NK-92 treated with Interleukin-12 subunit alpha and Interleukin-12 subunit beta, amount 100 ng/mL, for 24 hours (cell line): ENCODE measurements around the gene PAPLN.
"Not testable (repeated sequence)": the region's sequence is repeated elsewhere in the genome, so short reads cannot be mapped to it uniquely, and the experiment has no call there.

Experiments
- DNase-seq: peaks from one replicate; lab custom pipeline; 2025; lab: John Stamatoyannopoulos, UW

The PAPLN gene, protein sequence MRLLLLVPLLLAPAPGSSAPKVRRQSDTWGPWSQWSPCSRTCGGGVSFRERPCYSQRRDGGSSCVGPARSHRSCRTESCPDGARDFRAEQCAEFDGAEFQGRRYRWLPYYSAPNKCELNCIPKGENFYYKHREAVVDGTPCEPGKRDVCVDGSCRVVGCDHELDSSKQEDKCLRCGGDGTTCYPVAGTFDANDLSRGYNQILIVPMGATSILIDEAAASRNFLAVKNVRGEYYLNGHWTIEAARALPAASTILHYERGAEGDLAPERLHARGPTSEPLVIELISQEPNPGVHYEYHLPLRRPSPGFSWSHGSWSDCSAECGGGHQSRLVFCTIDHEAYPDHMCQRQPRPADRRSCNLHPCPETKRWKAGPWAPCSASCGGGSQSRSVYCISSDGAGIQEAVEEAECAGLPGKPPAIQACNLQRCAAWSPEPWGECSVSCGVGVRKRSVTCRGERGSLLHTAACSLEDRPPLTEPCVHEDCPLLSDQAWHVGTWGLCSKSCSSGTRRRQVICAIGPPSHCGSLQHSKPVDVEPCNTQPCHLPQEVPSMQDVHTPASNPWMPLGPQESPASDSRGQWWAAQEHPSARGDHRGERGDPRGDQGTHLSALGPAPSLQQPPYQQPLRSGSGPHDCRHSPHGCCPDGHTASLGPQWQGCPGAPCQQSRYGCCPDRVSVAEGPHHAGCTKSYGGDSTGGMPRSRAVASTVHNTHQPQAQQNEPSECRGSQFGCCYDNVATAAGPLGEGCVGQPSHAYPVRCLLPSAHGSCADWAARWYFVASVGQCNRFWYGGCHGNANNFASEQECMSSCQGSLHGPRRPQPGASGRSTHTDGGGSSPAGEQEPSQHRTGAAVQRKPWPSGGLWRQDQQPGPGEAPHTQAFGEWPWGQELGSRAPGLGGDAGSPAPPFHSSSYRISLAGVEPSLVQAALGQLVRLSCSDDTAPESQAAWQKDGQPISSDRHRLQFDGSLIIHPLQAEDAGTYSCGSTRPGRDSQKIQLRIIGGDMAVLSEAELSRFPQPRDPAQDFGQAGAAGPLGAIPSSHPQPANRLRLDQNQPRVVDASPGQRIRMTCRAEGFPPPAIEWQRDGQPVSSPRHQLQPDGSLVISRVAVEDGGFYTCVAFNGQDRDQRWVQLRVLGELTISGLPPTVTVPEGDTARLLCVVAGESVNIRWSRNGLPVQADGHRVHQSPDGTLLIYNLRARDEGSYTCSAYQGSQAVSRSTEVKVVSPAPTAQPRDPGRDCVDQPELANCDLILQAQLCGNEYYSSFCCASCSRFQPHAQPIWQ

DNA sequence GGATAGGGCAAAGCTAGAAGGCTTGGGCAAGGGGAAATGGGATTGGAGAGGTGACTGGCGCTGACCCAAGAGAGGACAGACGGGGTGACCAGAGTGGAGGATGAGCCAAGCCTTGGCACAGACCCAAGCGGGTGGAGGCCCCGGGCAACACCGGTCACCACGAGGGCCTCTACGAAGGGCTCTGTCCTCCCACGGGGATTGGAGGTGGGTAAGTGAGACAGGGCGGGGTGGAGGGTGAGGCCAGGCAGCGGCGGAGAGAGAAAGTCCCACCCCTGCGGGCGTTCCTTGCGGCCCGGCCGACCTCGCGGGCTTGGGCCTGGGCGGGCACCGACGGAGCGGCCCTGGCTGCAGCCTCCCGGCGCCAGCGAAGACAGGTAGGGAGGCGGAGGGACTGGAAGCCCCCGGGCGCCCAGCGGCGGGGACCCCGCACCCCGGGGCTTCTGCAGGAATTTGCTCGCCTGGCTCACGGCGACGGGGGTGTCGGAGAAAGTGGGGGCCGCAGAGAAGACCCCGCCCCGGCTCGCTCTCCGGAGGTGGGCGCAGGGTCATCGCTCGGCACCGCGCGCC, at the start of gene PAPLN:
TSS of gene PAPLN (plus strand) at position 288 of the 567 bp plus-strand sequence. CDS start 2,273 bp downstream, outside the sequence.
- no peak for DNase-seq

DNA sequence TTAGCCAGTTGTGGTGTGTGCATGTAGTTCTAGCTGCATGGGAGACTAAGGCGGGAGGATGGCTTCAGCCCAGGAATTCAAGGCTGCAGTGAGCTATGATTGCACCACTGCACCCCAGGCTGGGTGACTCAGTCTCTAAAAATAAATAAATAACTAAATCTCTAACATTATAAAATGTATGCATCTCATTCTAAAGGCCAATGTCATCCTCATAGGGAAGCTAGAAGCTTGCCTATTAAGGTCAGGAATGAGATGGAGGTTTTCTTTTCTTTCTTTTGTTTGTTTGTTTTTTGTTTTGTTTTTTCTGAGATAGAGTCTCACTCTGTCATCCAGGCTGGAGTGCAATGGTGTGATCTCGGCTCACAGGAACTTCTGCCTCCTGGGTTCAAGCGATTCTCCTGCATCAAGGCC, 48.8 kb upstream of the PAPLN start:
- DNase-seq: no peak

DNA sequence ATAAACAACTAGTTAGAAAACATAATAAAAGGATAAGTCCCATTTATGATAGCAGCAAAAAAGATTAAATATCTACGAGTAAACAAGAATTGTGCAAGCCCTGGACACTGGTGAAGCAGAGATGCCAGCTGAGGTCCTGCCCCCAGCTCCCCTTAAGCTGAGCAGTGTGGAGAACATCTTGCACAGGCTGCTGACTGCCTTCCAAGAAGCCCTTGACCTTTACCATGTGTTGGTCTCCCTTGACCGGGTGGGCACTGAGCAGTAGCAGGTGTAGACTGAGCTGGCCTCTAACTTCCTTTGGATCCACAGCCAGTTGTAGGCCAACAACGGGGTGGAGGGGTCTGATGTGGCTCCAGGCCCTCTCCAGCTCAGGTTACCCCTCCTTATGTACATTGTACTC, 47.7 kb upstream of the PAPLN start:
- no peak for DNase-seq

DNA sequence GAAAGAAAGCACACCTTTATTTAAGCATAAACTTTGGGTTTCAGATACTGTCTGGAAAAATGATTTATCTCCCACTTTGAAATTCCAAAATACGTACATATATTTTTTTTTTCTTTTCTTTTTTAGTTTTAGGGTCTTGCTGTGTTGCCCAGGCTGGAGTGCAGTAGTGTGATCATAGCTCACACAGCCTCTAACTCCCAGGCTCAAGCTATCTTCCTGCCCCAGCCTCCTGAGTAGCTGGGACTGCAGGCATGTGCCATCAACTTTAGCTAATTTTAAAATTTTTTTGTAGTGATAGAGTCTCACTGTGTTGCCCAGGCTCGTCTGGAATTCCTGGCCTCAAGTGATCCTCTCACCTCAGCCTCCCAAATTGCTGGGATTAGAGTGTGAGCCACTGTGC, 45.9 kb upstream of the PAPLN start:
- DNase-seq: no peak

DNA sequence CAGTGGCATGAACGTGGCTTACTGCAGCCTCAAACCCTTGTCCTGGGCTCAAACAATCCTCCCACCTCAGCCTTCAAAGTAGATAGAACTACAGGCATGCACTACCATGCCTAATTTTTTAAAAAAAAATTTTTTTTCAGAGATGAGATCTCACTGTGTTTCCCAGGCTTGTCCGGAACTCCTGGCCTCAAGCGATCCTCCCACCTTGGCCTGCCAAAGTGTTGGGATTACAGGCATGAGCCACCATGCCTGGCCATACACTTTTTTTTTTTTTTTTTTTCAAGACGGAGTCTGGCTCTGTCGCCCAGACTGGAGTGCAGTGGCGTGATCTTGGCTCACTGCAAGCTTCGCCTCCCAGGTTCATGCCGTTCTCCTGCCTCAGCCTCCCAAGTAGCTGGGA, 43.0 kb upstream of the PAPLN start:
- not testable (repeated sequence) for DNase-seq

DNA sequence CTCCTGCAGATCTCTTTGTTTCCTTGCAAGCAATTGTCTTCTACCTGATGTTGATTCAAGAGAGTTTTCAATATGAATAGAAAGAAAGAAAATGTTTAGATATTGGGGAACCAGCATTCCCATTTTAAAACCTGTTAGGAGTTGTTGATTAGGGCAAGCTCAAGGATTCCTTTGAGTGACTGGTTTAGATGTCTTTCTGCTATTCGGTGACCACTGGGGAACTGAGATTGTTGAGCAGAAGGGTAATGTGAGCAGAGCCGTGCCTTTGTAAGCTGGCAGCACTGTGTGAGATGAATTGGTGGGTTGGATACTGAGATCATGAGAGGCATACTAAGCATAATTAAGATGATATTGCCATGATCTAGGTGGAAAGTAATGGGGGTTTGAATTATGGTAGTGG, 39.1 kb upstream of the PAPLN start:
- DNase-seq: no peak

DNA sequence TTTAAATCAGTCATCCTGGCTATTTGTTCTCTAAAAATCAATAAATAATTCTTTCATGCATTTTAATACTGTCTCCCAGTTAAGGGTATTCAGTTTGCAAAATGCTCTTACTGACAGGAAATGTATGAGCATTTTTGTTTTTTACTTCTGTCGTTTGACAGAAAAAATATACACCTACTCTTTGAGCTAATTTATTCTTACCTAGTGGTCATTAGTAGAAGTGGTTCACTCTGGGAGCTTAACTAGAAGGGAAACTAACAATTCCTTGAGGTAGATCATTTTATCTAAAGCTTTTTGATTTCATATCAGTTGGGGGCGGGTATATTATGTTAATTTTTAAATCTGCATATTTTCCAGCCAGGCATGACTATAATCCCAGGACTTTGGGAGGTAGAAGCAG, 33.8 kb upstream of the PAPLN start:
- no peak for DNase-seq

DNA sequence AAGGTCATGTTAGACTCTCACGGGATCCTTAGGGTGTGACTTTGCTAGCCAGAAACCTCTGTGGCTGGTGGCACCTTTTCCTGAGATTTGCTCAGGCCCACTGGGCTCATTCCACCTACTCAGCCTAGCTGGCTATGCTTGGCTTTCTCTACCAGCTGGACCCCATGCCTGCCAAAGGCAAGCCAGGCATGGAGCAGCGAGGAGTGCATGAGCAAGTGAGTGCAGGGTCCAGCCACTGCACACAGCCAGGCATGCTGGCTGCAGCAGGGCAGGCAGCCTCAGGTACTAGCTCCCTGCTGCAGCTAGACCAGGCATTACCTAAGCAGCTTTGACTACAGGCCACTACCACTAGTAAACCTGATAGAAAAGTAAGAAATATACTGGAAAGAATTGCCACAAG, 29.7 kb upstream of the PAPLN start:
- DNase-seq: no peak

DNA sequence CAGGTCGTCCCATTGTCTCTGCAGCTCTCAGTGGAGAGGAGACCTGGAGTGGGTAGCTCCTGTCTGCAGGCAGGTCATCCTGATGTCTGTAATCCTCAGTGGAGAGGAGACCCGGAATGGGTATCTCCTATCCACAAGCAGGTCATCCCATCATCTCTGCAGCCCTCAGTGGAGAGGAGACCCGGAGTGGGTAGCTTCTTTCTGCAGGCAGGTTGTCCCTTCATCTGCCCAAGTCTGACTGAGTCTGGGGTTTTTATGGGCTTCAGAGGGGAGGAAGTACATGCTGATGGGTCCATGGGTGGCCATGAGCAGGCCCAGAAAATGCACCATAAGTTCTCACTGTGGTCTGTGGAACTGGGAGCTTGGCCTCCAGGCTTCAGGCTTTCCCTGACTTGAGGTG, 28.9 kb upstream of the PAPLN start:
- no peak for DNase-seq

DNA sequence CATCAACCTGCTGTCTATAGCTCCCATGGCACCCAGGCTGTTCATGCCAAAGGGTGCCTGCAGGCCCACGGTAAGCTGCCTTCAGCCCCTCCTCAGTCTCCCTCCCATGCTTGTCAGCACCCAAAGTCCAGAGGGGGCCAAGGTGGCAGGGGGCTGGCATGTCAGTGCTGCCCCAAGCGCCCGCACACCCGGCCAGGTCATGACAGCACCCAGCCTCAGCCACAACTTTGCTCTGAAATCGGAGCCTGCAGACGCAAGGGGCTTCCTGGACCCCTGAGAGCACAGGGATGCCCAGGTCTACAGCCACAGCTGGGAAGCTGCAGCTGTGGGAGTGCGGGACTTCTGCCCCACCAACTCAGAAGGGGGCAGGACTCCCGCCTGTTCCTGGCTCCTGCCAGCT, 28.5 kb upstream of the PAPLN start:
- DNase-seq: no peak

DNA sequence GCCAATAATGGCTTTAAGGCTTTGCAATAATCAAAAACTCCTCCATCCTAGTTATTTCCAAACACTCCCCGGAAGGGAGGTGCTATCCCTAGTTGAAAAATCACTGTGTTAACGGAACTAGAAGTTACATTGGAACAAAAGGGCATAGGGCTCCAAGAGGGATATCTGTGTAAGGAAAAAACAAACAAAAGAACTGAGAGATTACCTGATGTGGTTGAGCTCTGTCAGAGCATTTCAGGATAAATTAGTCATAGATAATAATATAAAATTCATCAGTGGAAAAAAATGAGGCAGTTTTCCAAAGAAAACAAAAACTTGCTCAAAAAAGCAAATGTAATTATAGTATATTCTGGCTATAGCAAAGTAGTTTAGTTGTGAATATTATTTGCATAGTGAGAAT, 27.4 kb upstream of the PAPLN start:
- DNase-seq: no peak

DNA sequence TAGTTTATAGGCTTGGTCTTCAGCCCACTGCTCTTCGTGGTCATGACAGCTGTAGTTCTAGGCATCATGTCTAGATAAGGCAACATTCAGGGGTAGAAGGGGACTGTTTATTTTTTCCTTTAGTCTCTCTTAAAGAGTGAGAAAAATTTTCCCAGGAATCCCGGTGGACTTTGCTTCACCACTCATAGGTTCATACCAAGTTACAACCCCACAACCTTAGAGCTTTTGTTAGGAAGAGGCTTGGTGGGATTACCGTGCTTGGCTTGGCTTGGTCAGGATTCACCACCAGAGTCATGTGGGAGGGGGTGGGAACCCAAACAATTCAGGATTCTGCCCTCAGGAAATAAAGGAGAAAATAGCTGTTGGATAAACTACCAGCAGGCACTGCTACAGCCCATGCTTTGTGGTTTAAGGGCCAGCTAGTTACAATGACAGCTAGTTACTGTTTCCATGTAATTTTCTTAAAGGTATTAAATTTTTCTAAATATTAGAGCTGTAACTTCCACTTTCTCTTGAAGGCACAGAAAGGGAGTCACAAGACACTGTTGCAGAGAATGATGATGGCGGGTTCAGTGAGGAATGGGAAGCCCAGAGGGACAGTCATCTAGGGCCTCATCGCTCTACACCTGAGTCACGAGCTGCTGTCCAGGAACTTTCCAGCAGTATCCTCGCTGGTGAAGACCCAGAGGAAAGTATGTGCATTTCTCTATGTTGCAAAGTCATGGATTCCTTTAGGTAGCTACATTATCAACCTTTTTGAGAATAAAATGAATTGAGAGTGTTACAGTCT, 25.9 kb upstream of the PAPLN start:
- no peak for DNase-seq

DNA sequence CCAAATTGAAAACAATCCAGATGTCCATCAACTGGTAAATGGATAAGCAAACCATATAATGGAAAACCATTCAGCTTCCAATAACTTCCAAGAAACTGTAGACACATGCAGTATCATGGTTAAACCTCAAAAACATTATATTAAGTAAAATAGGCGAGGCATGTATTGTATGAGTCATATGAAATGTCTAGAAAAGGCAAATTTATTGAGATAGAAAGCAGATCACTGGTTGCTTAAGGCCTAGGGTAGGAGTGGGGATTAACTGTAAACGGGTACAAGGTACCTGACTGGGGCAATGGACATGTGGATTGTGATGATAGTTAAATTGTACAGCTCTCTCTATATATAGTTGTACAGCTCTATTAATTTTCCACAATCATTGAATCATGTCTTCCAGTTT, 21.3 kb upstream of the PAPLN start:
- no peak for DNase-seq

DNA sequence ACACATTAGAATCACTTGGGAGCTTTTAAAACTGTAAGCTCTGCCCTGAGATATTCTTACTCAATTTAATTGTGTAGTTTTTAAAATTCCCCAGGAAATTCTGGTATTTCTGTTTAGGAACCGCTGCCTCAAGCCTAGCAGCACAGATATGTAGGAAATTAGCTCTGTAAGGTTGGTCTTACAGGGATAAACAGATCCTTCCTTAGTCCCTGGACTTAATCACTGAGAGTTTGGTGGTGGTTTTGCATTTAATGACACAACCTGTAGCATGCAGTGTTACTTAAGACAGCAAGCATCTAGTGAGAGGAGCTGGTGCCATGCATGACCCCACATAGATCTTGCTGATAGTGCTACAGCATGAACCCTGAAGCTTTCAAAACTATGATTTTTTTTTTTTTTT, 19.9 kb upstream of the PAPLN start:
- DNase-seq: no peak

DNA sequence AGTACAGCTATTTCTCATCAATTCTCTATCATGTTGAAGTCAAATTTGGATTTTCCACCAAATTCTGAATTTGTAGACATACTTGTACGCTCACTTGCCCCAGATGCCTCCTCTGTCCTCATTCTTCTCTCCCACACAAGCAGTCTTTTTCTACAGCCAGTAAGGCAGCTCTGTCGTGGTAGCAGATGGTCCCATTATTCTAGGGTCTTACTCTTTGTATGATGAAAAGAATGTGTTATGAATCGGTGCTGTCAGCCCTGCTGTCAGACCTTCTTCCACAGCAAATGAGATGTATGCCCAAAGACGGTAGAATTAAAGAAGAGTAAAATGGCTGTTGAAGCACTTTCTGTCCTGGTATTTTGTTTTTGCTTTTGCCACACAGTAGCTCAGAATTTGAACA, 17.2 kb upstream of the PAPLN start:
- no peak for DNase-seq

DNA sequence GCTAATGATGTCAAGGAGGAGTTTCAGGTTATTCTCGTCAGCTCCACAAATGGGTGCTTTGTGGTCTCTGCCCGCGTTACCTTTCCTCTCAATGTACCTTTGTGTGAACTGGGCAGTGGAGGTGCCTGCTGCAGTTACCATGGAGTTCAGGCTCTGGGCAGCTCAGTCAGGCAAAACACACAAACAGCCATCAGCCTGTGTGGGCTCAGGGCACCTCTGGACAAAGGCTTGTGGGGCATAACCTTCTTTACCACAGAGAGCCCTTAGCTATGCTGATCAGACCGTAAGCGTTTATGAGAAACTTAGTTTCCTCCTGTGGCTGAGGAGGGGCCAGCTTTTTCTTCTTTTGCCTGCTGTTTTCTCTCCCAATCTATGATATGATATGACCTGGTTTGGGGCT, 16.7 kb upstream of the PAPLN start:
- DNase-seq: no peak

DNA sequence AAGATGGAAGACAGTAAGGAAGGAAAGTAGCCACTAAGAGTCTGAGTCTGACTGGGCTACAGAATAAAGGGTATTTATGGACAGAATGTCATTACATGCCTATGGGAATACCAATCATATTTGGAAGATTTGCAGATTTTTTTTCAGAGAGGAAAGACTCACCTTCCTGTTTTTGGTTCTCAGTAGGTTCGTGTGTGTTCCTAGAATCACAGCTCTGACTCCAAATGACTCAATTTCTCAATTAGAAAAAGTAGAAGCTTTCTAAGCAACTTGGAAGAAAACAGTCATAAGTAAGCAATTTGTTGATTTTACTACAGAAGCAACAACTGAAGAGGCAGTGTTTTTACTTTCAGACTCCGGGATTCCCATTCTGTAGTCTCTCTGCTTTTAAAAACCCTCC, 15.4 kb upstream of the PAPLN start:
- DNase-seq: no peak

DNA sequence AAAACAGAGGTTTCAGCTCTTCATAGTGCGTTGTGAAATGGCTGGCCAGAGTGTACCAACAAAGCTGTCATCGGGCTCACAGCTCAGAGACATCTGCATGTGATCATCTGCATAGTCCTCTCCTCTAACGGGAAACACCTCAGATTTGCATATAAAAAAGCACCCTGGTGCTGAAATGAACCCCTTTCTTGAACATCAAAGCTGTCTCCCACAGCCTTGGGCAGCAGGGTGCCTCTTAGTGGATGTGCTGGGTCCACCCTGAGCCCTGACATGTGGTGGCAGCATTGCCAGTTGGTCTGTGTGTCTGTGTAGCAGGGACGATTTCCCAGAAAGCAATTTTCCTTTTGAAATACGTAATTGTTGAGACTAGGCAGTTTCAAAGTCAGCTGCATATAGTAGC, 14.3 kb upstream of the PAPLN start:
- no peak for DNase-seq

DNA sequence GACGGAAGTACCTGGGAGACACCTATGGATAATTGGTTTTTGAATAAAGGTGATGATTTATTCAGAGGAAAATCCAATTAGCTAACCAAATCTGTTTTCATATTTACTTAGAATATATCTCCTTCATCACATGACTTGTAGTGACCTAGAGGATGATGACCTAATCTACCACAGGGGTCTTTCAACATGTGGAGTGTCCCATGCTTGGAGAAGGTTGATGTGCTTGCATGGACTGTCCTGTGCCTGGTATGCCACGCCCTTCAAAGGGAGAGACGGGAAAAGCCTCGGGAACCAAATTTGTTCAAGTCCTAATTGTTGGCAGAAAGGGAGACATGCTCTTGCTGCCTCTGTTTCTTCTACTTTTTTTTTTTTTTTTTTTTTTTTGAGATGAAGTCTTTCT, 11.8 kb upstream of the PAPLN start:
- DNase-seq: no peak

DNA sequence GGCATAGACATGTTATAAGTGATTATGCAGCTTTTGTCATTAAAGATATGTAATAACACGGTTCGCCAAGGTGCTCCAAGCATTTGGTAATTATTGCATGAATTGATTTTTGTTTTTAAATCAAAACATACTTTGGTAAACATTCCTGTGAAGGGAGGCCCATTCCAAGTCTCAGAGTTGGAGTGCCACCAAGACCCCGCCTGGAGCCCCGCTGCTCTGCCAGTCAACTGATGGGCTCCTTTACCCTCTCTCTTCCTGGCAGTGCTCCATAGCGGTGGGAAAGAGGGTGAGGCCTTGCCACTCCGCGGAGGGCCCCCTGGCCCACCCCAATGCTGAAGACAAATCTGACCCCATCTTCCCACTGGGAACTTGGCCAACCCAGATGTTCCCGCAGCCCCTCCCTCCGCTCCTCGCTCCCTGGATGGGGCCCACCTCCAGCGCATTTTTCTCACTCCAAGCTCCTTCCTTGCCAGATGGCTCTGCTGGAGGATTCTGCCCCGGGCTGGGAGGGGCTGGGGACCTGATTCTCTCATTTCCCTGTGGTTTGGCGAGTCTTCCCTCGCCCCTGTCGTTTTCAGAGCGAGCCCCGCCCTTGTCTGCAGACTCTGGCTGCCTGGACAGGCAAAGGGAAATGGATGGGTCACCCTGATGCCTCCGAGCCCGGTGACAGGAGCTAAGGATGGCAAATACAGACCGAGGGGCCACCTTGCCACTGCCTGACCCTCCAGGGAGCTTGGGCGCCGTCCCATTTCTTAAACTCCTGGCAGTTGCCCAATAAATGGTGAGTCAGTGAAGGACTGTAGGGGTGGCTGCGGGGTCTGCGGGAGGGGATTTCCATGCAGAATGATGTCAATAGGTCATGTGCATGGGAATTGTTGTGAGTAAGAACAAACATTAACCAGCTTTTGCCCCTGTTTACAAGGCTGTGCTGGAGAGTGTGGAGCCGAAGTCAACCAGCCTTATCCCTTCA, 9.2 kb upstream of the PAPLN start:
- DNase-seq: no peak
